ENCODE measurements around the gene PTCD1.

Gene PTCD1

DNA sequence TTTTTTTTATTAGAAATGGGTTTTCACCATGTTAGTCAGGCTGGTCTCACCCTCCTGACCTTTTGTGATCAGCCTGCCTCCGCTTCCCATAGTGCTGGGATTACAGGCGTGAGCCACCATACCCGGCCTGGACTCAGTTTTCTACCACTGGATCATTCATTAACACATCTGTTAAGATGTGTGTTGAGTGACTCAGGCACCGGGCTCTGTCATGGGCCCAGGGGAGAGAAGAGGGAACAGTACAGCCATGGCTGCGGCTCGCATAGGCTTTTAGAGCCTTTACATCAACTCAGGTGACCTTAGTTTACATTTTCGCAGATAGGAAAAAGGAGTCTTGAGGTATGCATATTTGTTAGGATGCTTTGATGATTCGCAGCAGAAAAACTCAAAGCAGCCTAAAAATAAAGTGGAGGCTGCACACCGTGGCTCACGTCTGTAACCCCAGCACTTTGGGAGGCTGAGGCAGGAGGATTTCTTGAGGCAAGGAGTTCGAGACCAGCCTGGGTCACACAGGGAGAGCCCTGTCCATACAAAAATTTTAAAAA, 67.2 kb downstream of the PTCD1 start:
- DNase-seq (ENCODE audit: extremely low read depth in 1 of 2, low read depth in 1 of 2): no peak

DNA sequence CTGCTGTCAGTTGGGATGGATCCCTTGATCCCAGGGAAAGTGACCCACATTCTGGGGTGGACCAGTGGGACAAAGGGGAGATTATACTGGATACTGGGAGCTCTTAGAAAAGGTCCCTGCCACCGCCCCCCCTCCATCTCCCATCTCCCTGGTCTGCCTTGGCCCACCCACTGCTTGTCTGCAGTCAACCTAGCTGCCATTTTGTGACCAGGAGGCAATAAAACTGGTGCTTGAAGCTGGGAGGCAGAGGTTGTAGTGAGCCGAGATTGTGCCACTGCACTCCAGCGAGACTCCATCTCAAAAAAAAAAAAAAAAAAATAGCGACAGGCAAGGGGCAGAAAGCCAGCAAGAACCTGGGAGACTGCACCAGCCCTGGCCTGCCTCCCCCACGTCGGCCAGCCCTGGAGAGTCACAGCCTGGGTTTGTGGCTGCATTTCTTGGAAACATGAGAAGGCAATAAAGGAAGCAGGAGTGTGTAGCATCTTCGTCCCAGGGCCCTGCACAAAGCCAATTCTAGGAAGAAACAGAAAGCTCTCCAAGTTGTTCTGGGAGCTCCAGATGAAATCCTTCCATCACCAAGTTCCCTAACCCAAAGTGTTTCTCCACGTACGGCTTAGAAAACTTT, 68.7 kb downstream of the PTCD1 start:
- no peak for DNase-seq (ENCODE audit: extremely low read depth in 1 of 2, low read depth in 1 of 2)

GRCh38 chr7:99368750-99369389, 69.7 kb downstream of the PTCD1 start:
- no peak for DNase-seq (ENCODE audit: extremely low read depth in 1 of 2, low read depth in 1 of 2)

Data from stimulated activated CD8-positive, alpha-beta memory T cell treated with anti-CD3 and anti-CD28 coated beads, Interleukin-7, amount 100 ng/mL, for 48 hours (primary cell).